Motor neuron (in vitro differentiated cells): ENCODE data around the gene AMY1B. TPM values are rescaled to one million over a fixed set of nuclear protein-coding genes. Genes with fewer than 3 reads are reported as not detected.
A peak's percentile ranks its signal among the peaks of the same experiment; 100 is the strongest.
"Not testable (repeated sequence)": the region's sequence is repeated elsewhere in the genome, so short reads cannot be mapped to it uniquely, and the experiment has no call there.

ENCODE experiments used
- ATAC-seq, 8 experiments: fragments of 200-7000 bp; cut with Tn5 transposase; replicated peaks in 6 of 8; 2 replicates each; pipeline ENCODE4 v1.8.0; 2021; ENCODE audit warnings: mild to moderate bottlenecking in 8 of 8, moderate library complexity in 8 of 8
- H3K27ac ChIP-seq, 2 donors: fragments of 250-450 bp; sonication (Bioruptor Pico); 2 replicates each; pipeline ENCODE4 v1.9.0; 2021; ENCODE audit warnings: antibody characterized with exemption in 2 of 2, mild to moderate bottlenecking in 2 of 2, moderate library complexity in 1 of 2
- H3K4me1 ChIP-seq, 2 donors: fragments of 250-450 bp; sonication (Bioruptor Pico); replicated peaks in 1 of 2; 2 replicates each; pipeline ENCODE4 v1.6.1; 2021; ENCODE audit warnings: antibody characterized with exemption in 2 of 2, mild to moderate bottlenecking in 2 of 2, moderate library complexity in 1 of 2
- H3K4me3 ChIP-seq, 5 donors: fragments of 250-450 bp; sonication (Bioruptor Pico); 2 replicates each; pipeline ENCODE4 v1.9.0; 2021; ENCODE audit warnings: antibody characterized with exemption in 5 of 5, mild to moderate bottlenecking in 5 of 5, moderate library complexity in 4 of 5
- whole genome bisulfite sequencing, 10 experiments: fragments of 450-650 bp; shearing (Covaris generic); methylation state at CpG; one replicate each; pipeline ENCODE4 v1.0.0; 2022; 5-methylcytosine and 5-hydroxymethylcytosine counted together
- in situ Hi-C, 9 experiments: fragments of 400-800 bp; cut with MboI; loops; one replicate each; pipeline ENCODE4 v1.15.0; 2021; ENCODE audit warnings: low sequenced_read_pairs in 9 of 9, low pct_unique_long_range_greater_than_20kb in 2 of 9; ENCODE audit not compliant: unreplicated experiment in 9 of 9
- total RNA-seq, 8 experiments: library from RNA; unstranded; fragments of 300-600 nt; gene quantifications; 2 replicates each; pipeline versions ENCODE4 v1.2.3 to v1.2.4, GENCODE V29; 2022

AMY1B gene
- total RNA-seq, 8 experiments from 2014 or later, result 0.14 to 0.29 TPM; not detected in 6

DNA sequence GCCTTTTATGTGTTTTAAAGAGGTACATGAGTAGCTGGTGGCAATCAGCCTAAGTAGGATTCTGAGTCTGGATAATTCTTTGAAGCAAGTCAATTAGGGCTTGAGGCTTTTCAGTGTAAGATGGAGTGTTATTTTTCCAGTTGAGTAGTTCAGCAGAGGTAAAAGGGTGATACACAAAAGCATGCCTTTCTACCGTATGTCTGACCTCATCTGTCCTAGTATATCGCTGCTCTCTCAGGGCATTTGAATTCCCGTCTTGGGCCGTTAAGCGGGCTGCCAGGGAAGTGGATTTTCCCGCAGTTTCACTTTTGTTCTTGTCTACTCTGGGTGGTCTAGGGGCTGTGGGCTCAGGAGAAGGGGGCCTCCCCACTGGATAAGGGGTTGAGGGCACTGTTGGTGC lies 41.9 kb downstream of the AMY1B start:
- peak in 4 of 8 experiments; percentile 39 to 86 (median 75) for ATAC-seq
- no CpG with 5 or more reads among the region's 6 CpGs for WGBS, 10 experiments
- H3K4me3 ChIP-seq, H3K4me1 ChIP-seq, H3K27ac ChIP-seq, in situ Hi-C loops: not testable (repeated sequence)

DNA sequence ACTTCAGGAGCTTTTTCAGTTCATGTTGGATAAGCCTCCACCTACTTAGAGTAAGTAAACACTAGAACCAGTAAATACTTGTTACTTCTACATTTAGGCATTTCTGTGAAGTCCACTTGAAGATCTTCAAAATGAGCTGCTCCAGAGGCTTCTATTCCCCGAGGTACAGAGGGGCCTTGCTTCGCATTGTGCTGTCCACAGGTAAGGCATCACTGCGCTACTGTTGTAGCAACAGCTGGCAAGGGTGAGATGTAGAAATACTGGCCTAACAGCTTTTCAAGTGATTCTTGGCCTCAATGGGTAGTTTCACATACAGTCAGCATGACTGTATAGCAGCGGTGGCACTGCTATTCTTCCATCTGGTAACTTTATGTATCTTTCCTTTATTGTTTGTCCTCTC lies 45.1 kb downstream of the AMY1B start:
- ATAC-seq, H3K27ac ChIP-seq, H3K4me1 ChIP-seq, H3K4me3 ChIP-seq, in situ Hi-C loops: not testable (repeated sequence)
- WGBS, 10 experiments, result no CpG with 5 or more reads among the region's 4 CpGs

DNA sequence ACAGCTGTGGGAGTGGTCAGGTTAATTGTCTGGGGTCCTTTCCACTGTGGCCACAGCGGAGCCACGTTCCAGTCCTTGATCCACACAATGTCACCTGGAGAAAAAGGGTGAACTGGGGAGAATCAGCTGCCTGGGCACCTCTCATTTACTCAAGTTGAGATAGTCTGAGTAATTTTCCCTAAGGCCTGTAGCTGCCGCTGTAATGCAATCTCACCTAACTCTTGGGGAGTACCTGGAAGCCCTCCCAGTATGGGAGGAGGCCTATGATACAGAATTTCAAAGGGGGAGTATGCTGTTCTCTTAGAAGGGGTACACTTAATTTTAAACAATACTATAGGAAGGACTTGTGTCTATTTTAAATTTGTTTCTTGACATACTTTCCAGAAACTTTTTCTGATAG lies 45.7 kb downstream of the AMY1B start:
- ATAC-seq, H3K27ac ChIP-seq, H3K4me1 ChIP-seq, H3K4me3 ChIP-seq, in situ Hi-C loops: not testable (repeated sequence)
- no CpG with 5 or more reads among the region's 3 CpGs for WGBS, 10 experiments

DNA sequence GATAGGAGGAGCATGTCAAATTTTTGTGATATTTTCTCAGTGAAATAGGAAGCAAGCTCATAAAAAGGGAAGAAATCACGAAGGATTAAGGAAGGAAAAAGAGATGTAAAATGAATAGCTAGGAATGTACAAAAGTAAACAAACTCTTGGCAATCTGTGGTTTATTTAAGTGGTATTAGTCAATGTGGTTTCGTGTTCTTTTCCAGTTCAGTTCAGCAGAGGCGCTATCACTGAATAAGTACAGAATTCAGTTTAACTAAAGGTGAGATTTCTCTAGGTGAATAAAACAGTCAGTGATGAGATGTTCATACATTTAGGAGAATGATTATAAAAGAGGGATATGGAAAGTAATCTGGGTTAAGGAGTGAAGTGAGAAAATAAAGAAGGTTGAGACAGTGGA lies 52.1 kb downstream of the AMY1B start:
- H3K27ac ChIP-seq, H3K4me3 ChIP-seq, H3K4me1 ChIP-seq, in situ Hi-C loops, ATAC-seq: not testable (repeated sequence)
- WGBS, 10 experiments, result no CpG with 5 or more reads among the region's 3 CpGs

DNA sequence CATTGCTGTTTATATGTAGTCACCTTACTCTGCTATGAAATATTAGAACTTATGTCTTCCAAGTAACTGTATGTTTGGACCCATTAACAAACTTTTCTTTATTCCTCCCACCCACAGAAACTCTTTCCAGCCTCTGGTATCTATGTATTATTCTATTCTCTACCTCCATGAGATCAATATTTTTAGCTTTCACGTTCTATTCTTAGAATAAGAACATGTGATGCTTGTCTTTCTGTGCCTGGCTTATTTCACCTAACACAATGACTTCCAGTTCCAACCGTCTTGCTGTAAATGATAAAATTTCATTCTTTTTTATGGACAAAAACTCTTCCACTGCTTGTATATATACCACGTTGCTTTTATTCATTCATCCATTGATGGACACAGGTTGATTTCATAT lies 54.8 kb downstream of the AMY1B start:
- WGBS, 10 experiments, result no CpG with 5 or more reads among the region's 3 CpGs
- in situ Hi-C loops, H3K4me3 ChIP-seq, H3K27ac ChIP-seq, ATAC-seq, H3K4me1 ChIP-seq: not testable (repeated sequence)

Other genes with a start within 250 kb of the AMY1B start
- 10 to 100 TPM; 22.2 to 45.9 (median 30.7) TPM for gene RNPC3, start 170.5 kb downstream of the AMY1B start, total RNA-seq
- 10 to 100 TPM in 6 of 8 experiments, 1 to 10 TPM in 2; 6.9 to 26.3 (median 14.2) TPM for gene AMY2B, start 124.6 kb downstream of the AMY1B start, total RNA-seq
- gene AMY2A, start 78.8 kb downstream of the AMY1B start, total RNA-seq, result under 1 TPM in 2 of 8 experiments, not detected in 6; 0.11 to 0.23 TPM
- under 1 TPM in 2 of 8 experiments, not detected in 6; 0.13 to 0.33 TPM for gene AMY1A, start 40.5 kb downstream of the AMY1B start, total RNA-seq
- gene AMY1C, start 53.7 kb upstream of the AMY1B start, total RNA-seq, result not detected